ENCODE results near the gene CYP4V2.
A peak's percentile ranks its signal among the peaks of the same experiment; 100 is the strongest.

Gene CYP4V2

GRCh38 chr4:186191200-186192065 lies at the start of gene CYP4V2:
Gene CYP4V2 (plus strand): TSS chr4:186191567. CDS start chr4:186191824, 257 bp downstream.
- TF ChIP-seq, protein P1, sequence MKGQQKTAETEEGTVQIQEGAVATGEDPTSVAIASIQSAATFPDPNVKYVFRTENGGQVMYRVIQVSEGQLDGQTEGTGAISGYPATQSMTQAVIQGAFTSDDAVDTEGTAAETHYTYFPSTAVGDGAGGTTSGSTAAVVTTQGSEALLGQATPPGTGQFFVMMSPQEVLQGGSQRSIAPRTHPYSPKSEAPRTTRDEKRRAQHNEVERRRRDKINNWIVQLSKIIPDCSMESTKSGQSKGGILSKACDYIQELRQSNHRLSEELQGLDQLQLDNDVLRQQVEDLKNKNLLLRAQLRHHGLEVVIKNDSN (IDR thresholded peaks at IDR 0.05), result peak; percentile 87
- no peak for TF ChIP-seq TEAD4 (IDR thresholded peaks at IDR 0.05)
- peak; percentile 75 for TF ChIP-seq TAF1 (IDR thresholded peaks at IDR 0.05; ENCODE audit: low read depth)
- TF ChIP-seq EP300 (IDR thresholded peaks at IDR 0.05; ENCODE audit: borderline replicate concordance), result no peak
- TF ChIP-seq FOXM1 (IDR thresholded peaks at IDR 0.05; ENCODE audit: borderline replicate concordance, low read depth), result no peak
- TF ChIP-seq, protein P2, sequence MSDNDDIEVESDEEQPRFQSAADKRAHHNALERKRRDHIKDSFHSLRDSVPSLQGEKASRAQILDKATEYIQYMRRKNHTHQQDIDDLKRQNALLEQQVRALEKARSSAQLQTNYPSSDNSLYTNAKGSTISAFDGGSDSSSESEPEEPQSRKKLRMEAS (IDR thresholded peaks at IDR 0.05), result peak; percentile 80
- no peak; the same call in 1 of the 2 replicates for TF ChIP-seq NFIC (IDR thresholded peaks at IDR 0.05)
- peak; percentile 70; the same call in 1 of the 2 replicates for TF ChIP-seq TCF12 (IDR thresholded peaks at IDR 0.05; ENCODE audit: low read depth)
- TF ChIP-seq ZBTB7A (IDR thresholded peaks at IDR 0.05; ENCODE audit: low read depth), result no peak
- no peak; the same call in 1 of the 2 replicates for TF ChIP-seq RAD21 (IDR thresholded peaks at IDR 0.05; ENCODE audit: low read depth)
- TF ChIP-seq, protein P3, sequence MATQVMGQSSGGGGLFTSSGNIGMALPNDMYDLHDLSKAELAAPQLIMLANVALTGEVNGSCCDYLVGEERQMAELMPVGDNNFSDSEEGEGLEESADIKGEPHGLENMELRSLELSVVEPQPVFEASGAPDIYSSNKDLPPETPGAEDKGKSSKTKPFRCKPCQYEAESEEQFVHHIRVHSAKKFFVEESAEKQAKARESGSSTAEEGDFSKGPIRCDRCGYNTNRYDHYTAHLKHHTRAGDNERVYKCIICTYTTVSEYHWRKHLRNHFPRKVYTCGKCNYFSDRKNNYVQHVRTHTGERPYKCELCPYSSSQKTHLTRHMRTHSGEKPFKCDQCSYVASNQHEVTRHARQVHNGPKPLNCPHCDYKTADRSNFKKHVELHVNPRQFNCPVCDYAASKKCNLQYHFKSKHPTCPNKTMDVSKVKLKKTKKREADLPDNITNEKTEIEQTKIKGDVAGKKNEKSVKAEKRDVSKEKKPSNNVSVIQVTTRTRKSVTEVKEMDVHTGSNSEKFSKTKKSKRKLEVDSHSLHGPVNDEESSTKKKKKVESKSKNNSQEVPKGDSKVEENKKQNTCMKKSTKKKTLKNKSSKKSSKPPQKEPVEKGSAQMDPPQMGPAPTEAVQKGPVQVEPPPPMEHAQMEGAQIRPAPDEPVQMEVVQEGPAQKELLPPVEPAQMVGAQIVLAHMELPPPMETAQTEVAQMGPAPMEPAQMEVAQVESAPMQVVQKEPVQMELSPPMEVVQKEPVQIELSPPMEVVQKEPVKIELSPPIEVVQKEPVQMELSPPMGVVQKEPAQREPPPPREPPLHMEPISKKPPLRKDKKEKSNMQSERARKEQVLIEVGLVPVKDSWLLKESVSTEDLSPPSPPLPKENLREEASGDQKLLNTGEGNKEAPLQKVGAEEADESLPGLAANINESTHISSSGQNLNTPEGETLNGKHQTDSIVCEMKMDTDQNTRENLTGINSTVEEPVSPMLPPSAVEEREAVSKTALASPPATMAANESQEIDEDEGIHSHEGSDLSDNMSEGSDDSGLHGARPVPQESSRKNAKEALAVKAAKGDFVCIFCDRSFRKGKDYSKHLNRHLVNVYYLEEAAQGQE (IDR thresholded peaks at IDR 0.05; ENCODE audit: low read depth), result 0 out of 2 replicates have a peak, but pooled peaks have one; percentile 4
- TF ChIP-seq EGR1 (IDR thresholded peaks at IDR 0.05), result no peak; the same call in 1 of the 2 replicates
- no peak for TF ChIP-seq CEBPB (IDR thresholded peaks at IDR 0.05)
- TF ChIP-seq YY1 (IDR thresholded peaks at IDR 0.05; ENCODE audit: low read depth), result peak; percentile 68

GRCh38 chr4:186144198-186144945 lies 47.0 kb upstream of the CYP4V2 start:
- TF ChIP-seq, protein P3 (IDR thresholded peaks at IDR 0.05; ENCODE audit: low read depth), result no peak
- TF ChIP-seq EP300 (IDR thresholded peaks at IDR 0.05; ENCODE audit: borderline replicate concordance) (no peak), ZBTB7A (IDR thresholded peaks at IDR 0.05; ENCODE audit: low read depth) (peak; percentile 65; the same call in 1 of the 2 replicates), TAF1 (IDR thresholded peaks at IDR 0.05; ENCODE audit: low read depth) (no peak)
- TF ChIP-seq, protein P1 (IDR thresholded peaks at IDR 0.05), result no peak

DNA sequence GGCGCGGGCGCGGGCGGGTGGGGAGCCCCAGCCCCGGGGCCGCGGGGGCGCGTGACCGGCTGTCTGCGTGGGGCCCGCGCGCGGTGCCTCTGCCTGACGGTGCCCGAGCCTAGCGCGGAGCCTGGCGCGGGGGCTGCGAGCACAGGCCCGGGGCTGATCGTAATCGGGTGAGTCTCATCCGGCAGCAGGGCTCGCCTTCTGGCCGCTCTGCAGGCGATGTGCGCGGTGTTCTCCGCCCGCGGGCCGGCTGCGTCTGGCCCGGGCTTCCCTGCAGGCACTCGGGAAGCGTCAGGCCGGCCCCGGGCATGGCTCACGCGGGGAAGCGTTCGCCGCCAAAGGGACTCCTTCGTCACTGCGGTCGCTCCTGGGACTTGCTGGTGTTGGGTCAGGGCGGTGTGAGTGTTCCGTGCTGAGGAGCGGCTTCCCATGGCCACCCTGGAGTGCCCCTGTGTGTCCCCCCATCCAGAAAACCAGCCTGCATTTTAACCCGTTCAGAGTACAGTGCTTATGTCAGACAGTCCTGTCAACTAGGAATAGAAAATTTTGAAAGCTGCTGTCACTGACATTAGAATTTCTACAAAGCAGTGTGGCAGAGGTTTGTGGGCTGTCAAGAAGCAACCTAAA lies 46.3 kb upstream of the CYP4V2 start:
- TF ChIP-seq TAF1 (IDR thresholded peaks at IDR 0.05; ENCODE audit: low read depth) (no peak), RAD21 (IDR thresholded peaks at IDR 0.05; ENCODE audit: low read depth) (no peak), TCF12 (IDR thresholded peaks at IDR 0.05; ENCODE audit: low read depth) (no peak), CREB1 (IDR thresholded peaks at IDR 0.05; ENCODE audit: low read depth) (no peak), EP300 (IDR thresholded peaks at IDR 0.05; ENCODE audit: borderline replicate concordance) (no peak), NFIC (IDR thresholded peaks at IDR 0.05) (no peak)
- TF ChIP-seq, protein P1 (IDR thresholded peaks at IDR 0.05), result no peak

DNA sequence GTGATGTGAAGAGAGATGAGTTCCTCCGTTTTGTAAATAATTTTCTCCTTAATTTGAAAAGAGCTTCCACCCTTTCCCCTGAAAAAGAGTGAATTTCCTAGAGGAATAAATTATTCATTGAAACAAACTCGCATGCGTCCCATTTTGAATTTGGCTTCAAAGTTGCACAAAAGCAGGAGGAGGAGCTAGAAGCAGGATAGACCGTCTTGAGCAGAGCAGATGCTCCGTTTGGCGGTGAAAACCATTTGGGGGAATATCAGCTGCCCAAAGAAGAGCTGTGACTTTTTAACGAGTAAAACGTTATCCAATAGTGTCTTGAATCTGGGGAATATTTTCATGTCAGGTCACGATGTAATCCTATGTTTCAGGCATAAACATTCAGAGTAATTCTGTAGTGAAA lies 44.9 kb upstream of the CYP4V2 start:
- TF ChIP-seq CEBPB (IDR thresholded peaks at IDR 0.05), result no peak
- TF ChIP-seq EGR1 (IDR thresholded peaks at IDR 0.05), result no peak
- no peak for TF ChIP-seq TEAD4 (IDR thresholded peaks at IDR 0.05)
- TF ChIP-seq EP300 (IDR thresholded peaks at IDR 0.05; ENCODE audit: borderline replicate concordance), result no peak
- no peak for TF ChIP-seq FOXM1 (IDR thresholded peaks at IDR 0.05; ENCODE audit: borderline replicate concordance, low read depth)
- TF ChIP-seq TAF1 (IDR thresholded peaks at IDR 0.05; ENCODE audit: low read depth), result no peak
- TF ChIP-seq NFIC (IDR thresholded peaks at IDR 0.05), result no peak
- no peak for TF ChIP-seq TCF12 (IDR thresholded peaks at IDR 0.05; ENCODE audit: low read depth)
- no peak for TF ChIP-seq ZBTB7A (IDR thresholded peaks at IDR 0.05; ENCODE audit: low read depth)
- TF ChIP-seq, protein P2 (IDR thresholded peaks at IDR 0.05), result no peak
- TF ChIP-seq YY1 (IDR thresholded peaks at IDR 0.05; ENCODE audit: low read depth), result no peak
- TF ChIP-seq, protein P1 (IDR thresholded peaks at IDR 0.05), result no peak
- TF ChIP-seq, protein P3 (IDR thresholded peaks at IDR 0.05; ENCODE audit: low read depth), result no peak
- TF ChIP-seq CREB1 (IDR thresholded peaks at IDR 0.05; ENCODE audit: low read depth), result no peak
- no peak for TF ChIP-seq RAD21 (IDR thresholded peaks at IDR 0.05; ENCODE audit: low read depth)

Measured in Ishikawa (cell line).